Adrenal gland (tissue), 12 donors: ENCODE measurements around the gene MISP. TPM values are rescaled to one million over a fixed set of nuclear protein-coding genes. Genes with fewer than 3 reads are reported as not detected.
A peak's percentile ranks its signal among the peaks of the same experiment; 100 is the strongest.

Experiments
- DNase-seq, 7 donors: peaks; one replicate each; pipeline ENCODE4 v3.0.0-alpha.2; 2019 to 2020
- H3K27ac ChIP-seq, 5 donors: fragments of 200-600 bp; sonication (generic) in 4 of 5; 1 replicate in 3 of 5; 2 replicates in 2 of 5; pipeline versions ENCODE4 v1.5.1 to v1.8.0; 2016 to 2020; ENCODE audit warnings: mild to moderate bottlenecking in 1 of 5
- H3K27me3 ChIP-seq: fragments of 200-600 bp; 2 replicates; pipeline ENCODE4 v1.8.0; 2021
- H3K36me3 ChIP-seq, 2 donors: fragments of 200-600 bp; replicated peaks in 1 of 2; 1 replicate in 1 of 2; 2 replicates in 1 of 2; pipeline versions ENCODE4 v1.5.1 to v1.8.0; 2018 to 2022
- H3K4me1 ChIP-seq, 2 donors: fragments of 200-600 bp; replicated peaks in 1 of 2; 1 replicate in 1 of 2; 2 replicates in 1 of 2; pipeline versions ENCODE4 v1.5.1 to v1.8.0; 2018 to 2021
- H3K4me3 ChIP-seq, 4 donors: fragments of 200-600 bp; sonication (generic) in 3 of 4; one replicate each; pipeline ENCODE4 v1.5.1; 2016 to 2018
- H3K9me3 ChIP-seq, 3 donors: fragments of 200-600 bp; sonication (generic) in 1 of 3; replicated peaks in 1 of 3; 1 replicate in 2 of 3; 2 replicates in 1 of 3; pipeline versions ENCODE4 v1.5.1 to v1.8.0; 2016 to 2021
- CTCF ChIP-seq, 6 experiments: fragments of 450-650 bp in 4 of 6; fragments of 200-600 bp in 2 of 6; sonication (generic) in 1 of 6; IDR thresholded peaks; 1 replicate in 5 of 6; 2 replicates in 1 of 6; pipeline versions ENCODE4 v1.5.1 to v1.8.0; 2016 to 2021; ENCODE audit warnings: antibody characterized with exemption in 6 of 6, mild to moderate bottlenecking in 2 of 6, moderate library complexity in 1 of 6
- POLR2A ChIP-seq, 2 donors: fragments of 450-650 bp; IDR thresholded peaks; one replicate each; pipeline ENCODE4 v1.6.1; 2017; ENCODE audit warnings: antibody characterized with exemption in 2 of 2, mild to moderate bottlenecking in 2 of 2, moderate library complexity in 1 of 2
- WGBS, 4 donors: extraction: QIAGEN DNeasy Blood & Tissue Kit in 2 of 4; methylation state at CpG; one replicate each; pipeline versions ENCODE4 v1.1.5 to v1.1.7; 2013 to 2017; 5-methylcytosine and 5-hydroxymethylcytosine counted together
- intact Hi-C, 2 donors: fragments of 100-400 bp; cut with DNase I; formaldehyde crosslinking; loops; one replicate each; pipeline versions ENCODE4 v1.14.1 to v1.15.0; 2022 to 2023
- polyA plus RNA-seq, 3 donors: library from polyadenylated mRNA; stranded (reverse); fragments of 200-250 nt in 2 of 3; fragments of 350-450 nt in 1 of 3; fragmentation: Illumina TruSeq in 1 of 3; extraction: RNeasy Lipid Tissue Mini Kit (QIAGEN cat#74804) in 1 of 3; gene quantifications; one replicate each; pipeline ENCODE4 v1.2.3, GENCODE V29; 2013 to 2014
- total RNA-seq, 9 donors: library from RNA; depleted of rRNA in 4 of 9; stranded (reverse); fragments of >200 nt in 4 of 9; fragments of 120-200 nt in 1 of 9; fragmentation: NEBNext Ultra II Directional in 1 of 9; extraction: Animal tissue kit (Norgen Biotek cat#: 25700) in 1 of 9; gene quantifications; one replicate each; pipeline versions ENCODE4 v1.1.0 to v1.2.4, GENCODE V29; 2013 to 2023
- donor health status: healthy with polysubstance abuse.
- donor health status: Bipolar disorder and iron deficiency.
- donor health status: DM: yes; HTN: yes; CAD: no.
- donor health status: DM: no; HTN: no; CAD: no.
- donor health status: DM: no; HTN: no; CAD: no.
- donor health status: DM: yes; HTN: yes; CAD: no.

Gene MISP
- total and polyA plus RNA-seq, 12 donors: 0.06 to 0.43 (median 0.11) TPM; not detected in 6

DNA sequence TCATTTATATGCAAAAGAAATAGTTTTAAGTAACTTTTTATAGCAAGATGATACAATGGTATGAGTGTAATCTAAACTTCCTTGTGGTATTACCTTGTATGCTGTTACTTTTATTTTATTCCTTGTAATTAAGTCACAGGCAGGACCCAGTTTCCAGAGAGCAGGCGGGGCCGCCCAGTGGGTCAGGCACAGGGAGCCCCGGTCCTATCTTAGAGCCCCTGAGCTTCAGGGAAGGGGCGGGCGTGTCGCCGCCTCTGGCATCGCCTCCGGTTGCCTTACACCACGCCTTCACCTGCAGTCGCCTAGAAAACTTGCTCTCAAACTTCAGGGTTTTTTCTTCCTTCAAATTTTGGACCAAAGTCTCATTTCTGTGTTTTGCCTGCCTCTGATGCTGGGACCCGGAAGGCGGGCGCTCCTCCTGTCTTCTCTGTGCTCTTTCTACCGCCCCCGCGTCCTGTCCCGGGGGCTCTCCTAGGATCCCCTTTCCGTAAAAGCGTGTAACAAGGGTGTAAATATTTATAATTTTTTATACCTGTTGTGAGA lies 60.7 kb downstream of the MISP start:
- H3K4me1 ChIP-seq: no peaks in the 10 kb centered on the region
- intact Hi-C loops: no loop called here

GRCh38 chr19:812049-812746 lies 61.3 kb downstream of the MISP start:
- intact Hi-C loops: no loop called here
- peak in 3 of 7 donors; percentile 24 to 59 (median 40) for DNase-seq
- TF ChIP-seq CTCF (IDR thresholded peaks at IDR 0.05) (no peak), POLR2A (IDR thresholded peaks at IDR 0.05) (no peak)
- H3K9me3 ChIP-seq: no peaks in the 10 kb centered on the region
- no peak overlapping the region for H3K4me3 ChIP-seq
- H3K4me1 ChIP-seq: no peaks in the 10 kb centered on the region
- no peaks in the 10 kb centered on the region for H3K27me3 ChIP-seq
- WGBS, 4 donors: 88 to 92% (median 89%) methylated on average over 28 to 80 of the region's 80 CpGs
- H3K27ac ChIP-seq: no peak overlapping the region
- H3K36me3 ChIP-seq: peaks cover 0 to 50% of the 10 kb centered on the region in 2 donors

More for the DNA sequence above, 60.7 kb downstream of the MISP start:
- Histone ChIP-seq H3K27me3 (no peaks in the 10 kb centered on the region), H3K27ac (no peak overlapping the region), H3K9me3 (no peaks in the 10 kb centered on the region), H3K4me3 (no peak overlapping the region), H3K36me3 (peaks cover 0 to 57% of the 10 kb centered on the region in 2 donors)
- TF ChIP-seq CTCF (IDR thresholded peaks at IDR 0.05) (no peak), POLR2A (IDR thresholded peaks at IDR 0.05) (no peak)
- WGBS, 4 donors: 91 to 97% (median 95%) methylated on average over 19 to 20 of the region's 20 CpGs
- DNase-seq: no peak

- 85 to 95% (median 94%) methylated on average over 27 to 72 of the region's 72 CpGs for WGBS, 4 donors
- TF ChIP-seq POLR2A (IDR thresholded peaks at IDR 0.05) (no peak), CTCF (IDR thresholded peaks at IDR 0.05) (no peak)
- Histone ChIP-seq H3K36me3 (peaks cover 0 to 45% of the 10 kb centered on the region in 2 donors), H3K9me3 (no peaks in the 10 kb centered on the region), H3K27me3 (no peaks in the 10 kb centered on the region), H3K4me3 (no peak overlapping the region), H3K4me1 (no peaks in the 10 kb centered on the region), H3K27ac (no peak overlapping the region)
- intact Hi-C loops: no loop called here
- no peak for DNase-seq
Observed at GRCh38 chr19:812747-813218, 61.9 kb downstream of the MISP start.

GRCh38 chr19:813219-814151 lies 62.6 kb downstream of the MISP start:
- DNase-seq: no peak
- Histone ChIP-seq H3K27me3 (no peaks in the 10 kb centered on the region), H3K4me1 (no peaks in the 10 kb centered on the region), H3K4me3 (no peak overlapping the region), H3K27ac (no peak overlapping the region), H3K9me3 (no peaks in the 10 kb centered on the region), H3K36me3 (peaks cover 0 to 38% of the 10 kb centered on the region in 2 donors)
- intact Hi-C loops: no loop called here
- 86 to 92% (median 88%) methylated on average over 46 to 87 of the region's 87 CpGs for WGBS, 4 donors
- TF ChIP-seq CTCF (IDR thresholded peaks at IDR 0.05) (no peak), POLR2A (IDR thresholded peaks at IDR 0.05) (no peak)
